22Rv1 (cell line): ENCODE results near the gene NPAT.

Source experiments
- ZFX ChIP-seq: fragments of 450-650 bp; IDR thresholded peaks from 2 replicates; pipeline ENCODE4 v1.6.1; 2017; ENCODE audit warnings: antibody characterized with exemption, borderline replicate concordance
- TF ChIP-seq, protein P1 (sequence below): fragments of 450-650 bp; IDR thresholded peaks from 2 replicates; pipeline ENCODE4 v1.5.1; 2017; ENCODE audit warnings: mild to moderate bottlenecking

DNA sequence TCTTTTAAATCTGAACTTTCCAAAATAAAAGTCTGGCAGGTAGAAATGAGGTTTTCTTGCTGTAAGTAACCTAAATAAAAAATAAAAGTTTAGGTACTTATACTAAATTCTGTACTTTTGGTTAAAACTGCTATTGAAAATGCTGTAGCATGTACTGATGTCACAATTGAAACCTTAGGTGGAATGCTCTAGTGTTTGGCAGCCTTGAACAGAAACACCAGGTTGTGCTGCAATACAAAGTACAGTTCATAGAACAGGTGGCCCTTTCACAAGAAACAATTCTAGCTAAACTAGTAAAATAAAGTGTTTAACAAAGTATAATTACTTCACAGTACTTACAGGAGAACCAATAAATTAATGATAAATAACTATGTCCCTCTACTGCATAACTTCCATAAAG is 25.1 kb downstream of the NPAT start:
- TF ChIP-seq, protein P1, sequence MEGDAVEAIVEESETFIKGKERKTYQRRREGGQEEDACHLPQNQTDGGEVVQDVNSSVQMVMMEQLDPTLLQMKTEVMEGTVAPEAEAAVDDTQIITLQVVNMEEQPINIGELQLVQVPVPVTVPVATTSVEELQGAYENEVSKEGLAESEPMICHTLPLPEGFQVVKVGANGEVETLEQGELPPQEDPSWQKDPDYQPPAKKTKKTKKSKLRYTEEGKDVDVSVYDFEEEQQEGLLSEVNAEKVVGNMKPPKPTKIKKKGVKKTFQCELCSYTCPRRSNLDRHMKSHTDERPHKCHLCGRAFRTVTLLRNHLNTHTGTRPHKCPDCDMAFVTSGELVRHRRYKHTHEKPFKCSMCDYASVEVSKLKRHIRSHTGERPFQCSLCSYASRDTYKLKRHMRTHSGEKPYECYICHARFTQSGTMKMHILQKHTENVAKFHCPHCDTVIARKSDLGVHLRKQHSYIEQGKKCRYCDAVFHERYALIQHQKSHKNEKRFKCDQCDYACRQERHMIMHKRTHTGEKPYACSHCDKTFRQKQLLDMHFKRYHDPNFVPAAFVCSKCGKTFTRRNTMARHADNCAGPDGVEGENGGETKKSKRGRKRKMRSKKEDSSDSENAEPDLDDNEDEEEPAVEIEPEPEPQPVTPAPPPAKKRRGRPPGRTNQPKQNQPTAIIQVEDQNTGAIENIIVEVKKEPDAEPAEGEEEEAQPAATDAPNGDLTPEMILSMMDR = no peak
- no peak for TF ChIP-seq ZFX
